HL-60 (cell line): ENCODE results near the gene PES1.

ENCODE experiments used
- DNase-seq, 2 experiments: peaks; one replicate each; pipeline ENCODE4 v3.0.0-alpha.2; 2010 to 2020; ENCODE audit warnings: low read depth in 1 of 2, low spot score in 1 of 2
- H3K27ac ChIP-seq: fragments of 250-450 bp; sonication (Bioruptor Pico); replicated peaks from 2 replicates; pipeline ENCODE4 v1.5.1; 2020; ENCODE audit warnings: mild to moderate bottlenecking, moderate library complexity
- H3K27me3 ChIP-seq: fragments of 250-450 bp; sonication (Bioruptor Pico); 2 replicates; pipeline ENCODE4 v1.5.1; 2021; ENCODE audit warnings: mild to moderate bottlenecking, moderate library complexity; ENCODE audit not compliant: insufficient read depth, poor library complexity, severe bottlenecking
- H3K4me3 ChIP-seq: replicated peaks from 2 replicates; pipeline ENCODE4 v1.5.1; 2011; ENCODE audit warnings: mild to moderate bottlenecking, control low read depth, low read length; ENCODE audit not compliant: insufficient read depth
- CTCF ChIP-seq: IDR thresholded peaks from one replicate; pipeline ENCODE4 v1.5.1; 2011; ENCODE audit warnings: low read length, control low read depth, inconsistent platforms; ENCODE audit not compliant: insufficient read depth
- GABPA ChIP-seq: IDR thresholded peaks from 2 replicates; pipeline ENCODE4 v1.6.1; 2012; ENCODE audit warnings: low read depth
- POLR2AphosphoS5 ChIP-seq: IDR thresholded peaks from 2 replicates; pipeline ENCODE4 v1.6.1; 2012; ENCODE audit warnings: low read depth
- REST ChIP-seq: IDR thresholded peaks from 2 replicates; pipeline ENCODE4 v1.6.1; 2012; ENCODE audit warnings: low read depth; ENCODE audit not compliant: insufficient replicate concordance
- SPI1 ChIP-seq: IDR thresholded peaks from 2 replicates; pipeline ENCODE4 v1.6.1; 2012; ENCODE audit warnings: low read depth, mild to moderate bottlenecking, borderline replicate concordance
- long read RNA-seq: library from polyadenylated mRNA; unstranded; transcript quantifications from one replicate; pipeline ENCODE4 v2.0.0, GENCODE V29; 2020

The PES1 gene
- long read RNA-seq, transcript PES1-202 (15 exons, 2,295 nt): major isoform, 51 of 71 reads
- long read RNA-seq, partial matches to known transcripts: 10 of 71 reads
- long read RNA-seq, other reads (novel, unspliced or antisense): 9 of 71 reads

GRCh38 chr22:30591588-30592359, at the start of gene PES1:
PES1 (minus strand) TSS chr22:30591910; CDS start chr22:30591833, 77 bp downstream.
- peak within 1 kb of the TSS; percentile 90 for H3K27ac ChIP-seq
- H3K27me3 ChIP-seq: peaks cover 3% of the 10 kb centered on the region
- DNase-seq: peak; percentile 97 to 99
- H3K4me3 ChIP-seq: peak within 1 kb of the TSS; percentile 89
- TF ChIP-seq SPI1 (peak; percentile 82), CTCF (no peak), POLR2AphosphoS5 (peak; percentile 87), REST (no peak), GABPA (no peak)

GRCh38 chr22:30640839-30641430, 49.2 kb upstream of the PES1 start:
- no peak for DNase-seq
- H3K4me3 ChIP-seq: no peak overlapping the region
- H3K27ac ChIP-seq: no peak overlapping the region
- no peaks in the 10 kb centered on the region for H3K27me3 ChIP-seq
- TF ChIP-seq REST (no peak), CTCF (no peak), POLR2AphosphoS5 (no peak), GABPA (no peak), SPI1 (no peak)

- Histone ChIP-seq H3K4me3 (no peak overlapping the region), H3K27ac (no peak overlapping the region), H3K27me3 (no peaks in the 10 kb centered on the region)
- no peak for DNase-seq
- TF ChIP-seq REST (no peak), SPI1 (no peak), POLR2AphosphoS5 (no peak), CTCF (no peak), GABPA (no peak)
These were observed 48.7 kb upstream of the PES1 start for GRCh38 chr22:30640361-30640760.
